Neural cell (in vitro differentiated cells): ENCODE measurements around the gene PDE4D. TPM values are rescaled to one million over a fixed set of nuclear protein-coding genes. Genes with fewer than 3 reads are reported as not detected.
"Not testable (repeated sequence)": the region's sequence is repeated elsewhere in the genome, so short reads cannot be mapped to it uniquely, and the experiment has no call there.

Source experiments
- H2AFZ ChIP-seq: fragments of 200-600, 300-800 bp; sonication (generic), shearing (Covaris generic); 2 replicates; pipeline ENCODE4 v1.6.0; 2014; ENCODE audit warnings: low read depth, mild to moderate bottlenecking, antibody characterized with exemption, low read length, moderate library complexity
- H3F3A ChIP-seq: fragments of 200-600 bp; shearing (Covaris generic); 2 replicates; pipeline ENCODE4 v1.6.1; 2016; ENCODE audit warnings: mild to moderate bottlenecking, moderate library complexity, mixed read lengths, antibody characterized with exemption, low read length; ENCODE audit not compliant: insufficient read depth, poor library complexity, severe bottlenecking
- H3K27ac ChIP-seq: fragments of 200-600, 300-800 bp; sonication (generic), shearing (Covaris generic); 2 replicates; pipeline ENCODE4 v1.5.1; 2014; ENCODE audit warnings: mild to moderate bottlenecking, low read length, moderate library complexity
- H3K27me3 ChIP-seq: fragments of 300-800, 200-600 bp; sonication (generic), shearing (Covaris generic); 2 replicates; pipeline ENCODE4 v1.6.0; 2014; ENCODE audit warnings: mild to moderate bottlenecking, low read depth, low read length, moderate library complexity; ENCODE audit not compliant: insufficient read depth
- H3K36me3 ChIP-seq: fragments of 300-800, 200-600 bp; sonication (generic), shearing (Covaris generic); 2 replicates; pipeline ENCODE4 v1.5.1; 2014; ENCODE audit warnings: mild to moderate bottlenecking, antibody characterized with exemption, low read length, moderate library complexity; ENCODE audit not compliant: insufficient read depth
- H3K4me2 ChIP-seq: fragments of 300-800, 200-600 bp; sonication (generic), shearing (Covaris generic); 2 replicates; pipeline ENCODE4 v1.6.0; 2014; ENCODE audit warnings: mild to moderate bottlenecking, low read length
- H3K4me3 ChIP-seq: fragments of 300-800, 200-600 bp; sonication (generic), shearing (Covaris generic); 2 replicates; pipeline ENCODE4 v1.5.1; 2014; ENCODE audit warnings: mild to moderate bottlenecking, low read length, moderate library complexity
- H3K79me2 ChIP-seq: fragments of 200-600 bp; shearing (Covaris generic); replicated peaks from 2 replicates; pipeline ENCODE4 v1.6.0; 2014; ENCODE audit warnings: mild to moderate bottlenecking, low read length, moderate library complexity; ENCODE audit not compliant: insufficient read depth
- H3K9ac ChIP-seq: fragments of 300-800, 200-600 bp; sonication (generic), shearing (Covaris generic); 2 replicates; pipeline ENCODE4 v1.6.1; 2016; ENCODE audit warnings: mild to moderate bottlenecking, low read length, mixed read lengths
- H3K9me2 ChIP-seq: fragments of 200-600 bp; shearing (Covaris generic); 2 replicates; pipeline ENCODE4 v1.6.1; 2016; ENCODE audit warnings: mild to moderate bottlenecking, low read length, mixed read lengths; ENCODE audit not compliant: insufficient read depth
- H3K9me3 ChIP-seq: fragments of 200-600, 300-800 bp; sonication (generic), shearing (Covaris generic); 2 replicates; pipeline ENCODE4 v1.6.1; 2016; ENCODE audit warnings: mild to moderate bottlenecking, mixed run types, low read length, moderate library complexity, mixed read lengths
- H4K20me1 ChIP-seq: fragments of 200-600 bp; shearing (Covaris generic); 2 replicates; pipeline ENCODE4 v1.6.1; 2016; ENCODE audit warnings: mild to moderate bottlenecking, mixed run types; ENCODE audit not compliant: insufficient read depth
- CTCF ChIP-seq: fragments of 450-650 bp; IDR thresholded peaks from 2 replicates; pipeline ENCODE4 v1.5.1; 2014; ENCODE audit warnings: antibody characterized with exemption, mild to moderate bottlenecking, moderate library complexity; ENCODE audit not compliant: poor library complexity, severe bottlenecking
- EP300 ChIP-seq: fragments of 450-650 bp; conservative IDR thresholded peaks from 2 replicates; pipeline ENCODE4 v1.6.1; 2014; ENCODE audit warnings: antibody characterized with exemption, mild to moderate bottlenecking, moderate library complexity; ENCODE audit not compliant: poor library complexity, severe bottlenecking
- EZH2 ChIP-seq: fragments of 200-600, 300-800 bp; shearing (Covaris generic), sonication (generic); IDR thresholded peaks from 2 replicates; pipeline ENCODE4 v1.6.1; 2014; ENCODE audit warnings: antibody characterized with exemption, low read length, borderline replicate concordance, mild to moderate bottlenecking; ENCODE audit not compliant: insufficient read depth, poor library complexity, severe bottlenecking
- MXI1 ChIP-seq: fragments of 450-650 bp; conservative IDR thresholded peaks from 2 replicates; pipeline ENCODE4 v1.6.1; 2014; ENCODE audit warnings: antibody characterized with exemption, mild to moderate bottlenecking; ENCODE audit not compliant: poor library complexity, severe bottlenecking
- POLR2AphosphoS5 ChIP-seq: IDR thresholded peaks from 2 replicates; pipeline ENCODE4 v1.6.1; 2012
- RAD21 ChIP-seq: fragments of 450-650 bp; conservative IDR thresholded peaks from 2 replicates; pipeline ENCODE4 v1.6.1; 2014; ENCODE audit warnings: antibody characterized with exemption, mild to moderate bottlenecking, moderate library complexity
- REST ChIP-seq: IDR thresholded peaks from 2 replicates; pipeline ENCODE4 v1.6.1; 2012; ENCODE audit warnings: borderline replicate concordance
- SMC3 ChIP-seq: fragments of 450-650 bp; conservative IDR thresholded peaks from 2 replicates; pipeline ENCODE4 v1.6.1; 2014; ENCODE audit warnings: antibody characterized with exemption, mild to moderate bottlenecking, moderate library complexity; ENCODE audit not compliant: poor library complexity
- TAF1 ChIP-seq: IDR thresholded peaks from 2 replicates; pipeline ENCODE4 v1.6.1; 2012; ENCODE audit warnings: low read depth
- polyA plus RNA-seq: library from polyadenylated mRNA; depleted of rRNA; stranded (reverse); fragments of >200 nt; gene quantifications from 2 replicates; pipeline ENCODE4 v1.2.3, GENCODE V29; 2014

Gene PDE4D
- polyA plus RNA-seq, 1 donor from 2014 or later = 42.8 TPM

- Histone ChIP-seq H3K9me2 (no peaks in the 10 kb centered on the region), H3K79me2 (no peaks in the 10 kb centered on the region), H3K27ac (no peak overlapping the region), H3F3A (no peaks in the 10 kb centered on the region), H3K36me3 (no peaks in the 10 kb centered on the region), H4K20me1 (no peaks in the 10 kb centered on the region), H3K4me2 (no peak overlapping the region), H3K9ac (no peak overlapping the region), H3K4me3 (no peak overlapping the region), H3K27me3 (no peaks in the 10 kb centered on the region), H3K9me3 (no peaks in the 10 kb centered on the region), H2AFZ (no peak overlapping the region)
- TF ChIP-seq CTCF = no peak
- TF ChIP-seq RAD21 = no peak
- no peak for TF ChIP-seq REST
- TF ChIP-seq TAF1 = no peak
- no peak for TF ChIP-seq SMC3
- TF ChIP-seq MXI1 = no peak
- no peak for TF ChIP-seq EP300
- no peak for TF ChIP-seq EZH2
- no peak for TF ChIP-seq POLR2AphosphoS5
Observed at GRCh38 chr5:59312223-59312622, 581.3 kb downstream of the PDE4D start.

- not testable (repeated sequence) for H3K27me3 ChIP-seq, H3K36me3 ChIP-seq, H3K79me2 ChIP-seq, H3K9me3 ChIP-seq, H3K27ac ChIP-seq, H2AFZ ChIP-seq, H4K20me1 ChIP-seq, H3F3A ChIP-seq, H3K4me3 ChIP-seq, H3K9ac ChIP-seq, H3K9me2 ChIP-seq, H3K4me2 ChIP-seq
Observed at GRCh38 chr5:59308685-59309084, 584.8 kb downstream of the PDE4D start.

GRCh38 chr5:59303289-59303716, 590.2 kb downstream of the PDE4D start:
- not testable (repeated sequence) for H3K79me2 ChIP-seq, H3K9me3 ChIP-seq, H3K27me3 ChIP-seq, H3K4me3 ChIP-seq, H3K9me2 ChIP-seq, H3F3A ChIP-seq, H3K4me2 ChIP-seq, H3K27ac ChIP-seq, H3K36me3 ChIP-seq, H4K20me1 ChIP-seq, H2AFZ ChIP-seq, H3K9ac ChIP-seq

- not testable (repeated sequence) for H3K27me3 ChIP-seq, H4K20me1 ChIP-seq, H3K4me3 ChIP-seq, H3K79me2 ChIP-seq, H3F3A ChIP-seq, H3K9me3 ChIP-seq, H3K36me3 ChIP-seq, H2AFZ ChIP-seq, H3K27ac ChIP-seq, H3K9me2 ChIP-seq, H3K4me2 ChIP-seq, H3K9ac ChIP-seq
Observed at GRCh38 chr5:59302509-59302908, 591.0 kb downstream of the PDE4D start.
